Measurements from ENCODE around the gene EIF4H.
A peak's percentile ranks its signal among the peaks of the same experiment; 100 is the strongest.

EIF4H gene

DNA sequence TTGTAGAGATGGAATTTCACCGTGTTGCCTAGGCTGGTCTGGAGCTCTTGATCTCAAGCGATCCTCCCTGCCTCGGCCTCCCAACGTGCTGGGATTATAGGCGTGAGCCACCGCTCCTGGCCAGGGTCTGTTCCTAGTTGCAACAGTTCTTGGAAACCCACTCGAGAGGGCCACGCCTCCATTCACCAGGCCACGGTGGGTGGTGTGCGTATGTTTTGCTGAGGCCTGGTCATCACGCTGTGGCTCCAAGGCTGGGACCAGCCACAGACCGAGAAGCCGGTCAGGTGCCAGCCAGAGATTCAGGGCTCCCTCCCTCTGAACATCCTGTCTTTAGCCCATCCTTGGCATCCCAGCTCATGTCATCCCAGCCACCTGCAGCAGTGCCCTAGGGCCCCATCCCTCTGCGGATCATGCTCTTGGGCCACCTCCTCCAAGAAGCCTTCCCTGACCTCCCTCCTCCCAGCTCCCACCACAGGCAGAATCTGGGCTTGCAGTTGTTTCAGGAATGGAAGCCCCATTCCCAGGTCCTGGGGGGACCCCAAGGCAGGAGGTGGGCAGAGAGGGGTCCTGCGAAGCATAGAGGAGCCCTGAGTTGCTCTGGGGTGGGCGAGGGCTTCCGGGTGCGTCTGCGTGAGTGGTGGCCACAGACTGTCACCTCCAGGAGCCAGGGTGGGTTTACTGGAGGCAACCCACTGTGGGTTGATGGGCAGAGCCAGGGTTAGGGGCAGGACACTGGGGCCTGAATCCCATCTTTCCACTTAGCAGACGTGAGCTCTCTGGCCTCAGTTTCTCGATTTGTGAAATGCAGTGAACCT lies 40.9 kb downstream of the EIF4H start:
- H3K4me3 ChIP-seq (ENCODE audit: low read depth, low read length) = peak overlapping the region; percentile 17
- DNase-seq (ENCODE audit: low read depth) = no peak
- TF ChIP-seq POLR2A (IDR thresholded peaks at IDR 0.05; ENCODE audit: extremely low read depth, insufficient read length) (no peak), MYC (IDR thresholded peaks at IDR 0.05; ENCODE audit: low read depth, low read length) (no peak)
- TF ChIP-seq, protein P1, sequence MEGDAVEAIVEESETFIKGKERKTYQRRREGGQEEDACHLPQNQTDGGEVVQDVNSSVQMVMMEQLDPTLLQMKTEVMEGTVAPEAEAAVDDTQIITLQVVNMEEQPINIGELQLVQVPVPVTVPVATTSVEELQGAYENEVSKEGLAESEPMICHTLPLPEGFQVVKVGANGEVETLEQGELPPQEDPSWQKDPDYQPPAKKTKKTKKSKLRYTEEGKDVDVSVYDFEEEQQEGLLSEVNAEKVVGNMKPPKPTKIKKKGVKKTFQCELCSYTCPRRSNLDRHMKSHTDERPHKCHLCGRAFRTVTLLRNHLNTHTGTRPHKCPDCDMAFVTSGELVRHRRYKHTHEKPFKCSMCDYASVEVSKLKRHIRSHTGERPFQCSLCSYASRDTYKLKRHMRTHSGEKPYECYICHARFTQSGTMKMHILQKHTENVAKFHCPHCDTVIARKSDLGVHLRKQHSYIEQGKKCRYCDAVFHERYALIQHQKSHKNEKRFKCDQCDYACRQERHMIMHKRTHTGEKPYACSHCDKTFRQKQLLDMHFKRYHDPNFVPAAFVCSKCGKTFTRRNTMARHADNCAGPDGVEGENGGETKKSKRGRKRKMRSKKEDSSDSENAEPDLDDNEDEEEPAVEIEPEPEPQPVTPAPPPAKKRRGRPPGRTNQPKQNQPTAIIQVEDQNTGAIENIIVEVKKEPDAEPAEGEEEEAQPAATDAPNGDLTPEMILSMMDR (IDR thresholded peaks at IDR 0.05; ENCODE audit: low read depth, low read length) = no peak
- TF ChIP-seq, protein P2, sequence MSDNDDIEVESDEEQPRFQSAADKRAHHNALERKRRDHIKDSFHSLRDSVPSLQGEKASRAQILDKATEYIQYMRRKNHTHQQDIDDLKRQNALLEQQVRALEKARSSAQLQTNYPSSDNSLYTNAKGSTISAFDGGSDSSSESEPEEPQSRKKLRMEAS (IDR thresholded peaks at IDR 0.05; ENCODE audit: low read depth, low read length) = no peak

DNA sequence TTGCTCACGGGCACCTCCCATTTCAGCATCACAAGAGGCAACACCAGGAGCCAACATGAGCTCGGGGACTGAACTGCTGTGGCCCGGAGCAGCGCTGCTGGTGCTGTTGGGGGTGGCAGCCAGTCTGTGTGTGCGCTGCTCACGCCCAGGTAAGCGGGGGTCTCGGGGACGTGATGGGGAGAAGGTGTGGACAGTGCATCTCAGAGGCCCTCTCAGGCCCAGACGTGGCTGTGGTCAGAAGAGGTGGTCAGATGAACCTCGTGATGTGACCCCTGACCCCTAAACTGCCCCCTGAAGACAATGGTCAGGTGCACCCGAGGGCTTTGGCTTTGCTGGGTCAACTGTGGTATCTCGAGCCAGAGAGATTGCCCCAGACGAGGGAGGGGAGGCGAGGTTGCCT lies 41.8 kb downstream of the EIF4H start:
- no peak for DNase-seq (ENCODE audit: low read depth)
- TF ChIP-seq, protein P2 (IDR thresholded peaks at IDR 0.05; ENCODE audit: low read depth, low read length) = no peak
- TF ChIP-seq POLR2A (IDR thresholded peaks at IDR 0.05; ENCODE audit: extremely low read depth, insufficient read length) (no peak), MYC (IDR thresholded peaks at IDR 0.05; ENCODE audit: low read depth, low read length) (no peak)
- TF ChIP-seq, protein P1 (IDR thresholded peaks at IDR 0.05; ENCODE audit: low read depth, low read length) = no peak
- H3K4me3 ChIP-seq (ENCODE audit: low read depth, low read length) = peak overlapping the region; percentile 17

DNA sequence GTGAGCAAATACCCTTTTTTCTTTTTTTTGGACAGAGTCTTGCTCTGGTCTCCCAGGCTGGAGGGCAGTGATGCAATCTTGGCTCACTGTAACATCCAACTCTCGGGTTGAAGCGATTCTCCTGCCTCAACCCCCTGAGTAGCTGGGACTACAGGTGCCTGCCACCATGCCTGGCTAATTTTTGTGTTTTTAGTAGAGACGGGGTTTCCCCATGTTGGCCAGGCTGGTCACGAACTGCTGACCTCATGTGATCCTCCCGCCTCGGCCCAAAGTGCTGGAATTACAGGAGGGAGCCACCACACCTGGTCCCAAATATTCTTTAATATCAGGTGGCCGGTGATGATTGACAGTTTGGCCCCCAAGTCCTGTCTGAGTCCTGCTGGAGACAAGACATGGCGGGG lies 42.2 kb downstream of the EIF4H start:
- peak; percentile 80 for DNase-seq (ENCODE audit: low read depth)
- TF ChIP-seq, protein P2 (IDR thresholded peaks at IDR 0.05; ENCODE audit: low read depth, low read length) = no peak
- TF ChIP-seq MYC (IDR thresholded peaks at IDR 0.05; ENCODE audit: low read depth, low read length) = no peak
- no peak for TF ChIP-seq POLR2A (IDR thresholded peaks at IDR 0.05; ENCODE audit: extremely low read depth, insufficient read length)
- TF ChIP-seq, protein P1 (IDR thresholded peaks at IDR 0.05; ENCODE audit: low read depth, low read length) = no peak
- peak overlapping the region; percentile 3 for H3K4me3 ChIP-seq (ENCODE audit: low read depth, low read length)

DNA sequence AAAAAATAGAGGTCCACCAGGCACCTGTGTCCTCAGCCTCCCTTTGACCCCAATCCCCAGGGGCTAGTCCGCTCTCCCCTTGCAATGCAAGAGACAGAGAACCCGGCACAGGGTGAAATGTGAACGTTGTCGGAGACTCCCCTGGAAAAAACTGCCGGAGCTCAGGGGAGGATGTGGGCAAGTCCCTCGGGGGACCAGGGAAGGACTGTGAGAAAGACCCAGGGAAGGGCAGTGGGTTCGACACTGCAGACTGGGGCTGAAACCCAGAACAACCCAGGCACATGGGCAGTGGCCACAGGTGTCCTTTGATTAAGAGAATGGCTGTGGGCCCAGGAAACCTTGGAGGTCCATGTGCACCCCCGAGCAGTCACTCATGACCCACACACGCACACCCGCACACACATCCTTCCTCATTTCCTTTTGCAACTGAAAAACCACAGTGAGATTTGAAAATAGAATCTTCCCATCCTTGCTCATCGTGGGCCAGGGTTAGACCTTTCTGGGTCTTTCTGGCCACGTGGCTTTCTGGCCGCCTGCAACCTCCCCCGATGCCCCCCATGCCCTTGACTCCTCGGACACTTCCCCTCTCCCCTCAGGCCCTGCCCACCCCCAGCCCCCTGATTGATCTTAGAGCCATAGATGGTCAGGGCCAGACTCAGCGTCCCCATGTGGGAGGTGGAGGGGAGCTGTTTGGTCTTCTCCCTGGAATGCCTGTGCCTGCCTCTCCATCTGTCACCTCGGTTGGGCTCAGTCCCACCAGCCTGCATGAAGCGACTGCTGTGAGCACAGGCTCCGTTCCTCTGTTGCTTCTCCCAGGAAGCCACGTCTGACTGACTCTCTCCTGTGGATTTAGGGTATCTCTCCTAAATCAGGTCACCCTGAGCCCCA lies 43.5 kb downstream of the EIF4H start:
- TF ChIP-seq MYC (IDR thresholded peaks at IDR 0.05; ENCODE audit: low read depth, low read length) = peak; percentile 97
- TF ChIP-seq, protein P1 (IDR thresholded peaks at IDR 0.05; ENCODE audit: low read depth, low read length) = no peak
- TF ChIP-seq, protein P2 (IDR thresholded peaks at IDR 0.05; ENCODE audit: low read depth, low read length) = peak; percentile 97
- peak; percentile 99 for DNase-seq (ENCODE audit: low read depth)
- no peak overlapping the region for H3K4me3 ChIP-seq (ENCODE audit: low read depth, low read length)

DNA sequence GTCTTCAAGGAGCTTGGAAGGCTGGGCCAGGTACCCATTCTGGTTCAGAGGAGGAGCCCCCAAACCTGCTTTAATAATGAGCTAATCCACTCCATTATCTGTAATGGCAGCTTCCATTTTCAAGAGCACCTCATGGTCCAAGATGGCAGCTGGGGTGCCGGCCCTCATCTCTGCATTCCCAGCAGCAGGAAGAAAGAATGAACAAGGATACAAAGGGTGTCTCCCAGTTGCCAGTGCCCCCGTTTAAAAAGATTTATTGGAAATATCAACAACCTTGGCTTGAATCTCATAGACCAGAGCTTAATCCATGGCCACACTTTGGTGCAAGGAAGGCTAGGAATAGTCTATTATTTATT lies 44.2 kb downstream of the EIF4H start:
- H3K4me3 ChIP-seq (ENCODE audit: low read depth, low read length) = no peak overlapping the region
- DNase-seq (ENCODE audit: low read depth) = no peak
- TF ChIP-seq, protein P1 (IDR thresholded peaks at IDR 0.05; ENCODE audit: low read depth, low read length) = no peak
- TF ChIP-seq POLR2A (IDR thresholded peaks at IDR 0.05; ENCODE audit: extremely low read depth, insufficient read length) (no peak), MYC (IDR thresholded peaks at IDR 0.05; ENCODE audit: low read depth, low read length) (0 out of 2 replicates have a peak, but pooled peaks have one; percentile 32)
- TF ChIP-seq, protein P2 (IDR thresholded peaks at IDR 0.05; ENCODE audit: low read depth, low read length) = 0 out of 2 replicates have a peak, but pooled peaks have one; percentile 15

All from NB4 (cell line).